NCI-H128 (cell line): ENCODE results near the gene OAS3.
"Not testable (repeated sequence)": the region's sequence is repeated elsewhere in the genome, so short reads cannot be mapped to it uniquely, and the experiment has no call there.

Source experiments
- DNase-seq: peaks from one replicate; lab custom pipeline; 2025; ENCODE audit not compliant: unreplicated experiment; lab: John Stamatoyannopoulos, UW

OAS3 gene

GRCh38 chr12:112980491-112981158, 42.4 kb downstream of the OAS3 start:
- no peak for DNase-seq

GRCh38 chr12:112985642-112986290, 47.5 kb downstream of the OAS3 start:
- no peak for DNase-seq

- DNase-seq, result no peak
Observed at GRCh38 chr12:112986291-112986800, 48.1 kb downstream of the OAS3 start.

GRCh38 chr12:112987561-112987960, 49.3 kb downstream of the OAS3 start:
- DNase-seq, result no peak

GRCh38 chr12:112988224-112988623, 50.0 kb downstream of the OAS3 start:
- DNase-seq, result no peak

- not testable (repeated sequence) for DNase-seq
Observed at GRCh38 chr12:112988823-112989385, 50.6 kb downstream of the OAS3 start.

- no peak for DNase-seq
Observed at GRCh38 chr12:112989806-112990205, 51.5 kb downstream of the OAS3 start.

GRCh38 chr12:112992541-112993398, 54.5 kb downstream of the OAS3 start:
- DNase-seq, result peak; percentile 29

GRCh38 chr12:112995008-112995407, 56.7 kb downstream of the OAS3 start:
- DNase-seq, result no peak

GRCh38 chr12:112996501-112996900, 58.2 kb downstream of the OAS3 start:
- DNase-seq, result no peak

GRCh38 chr12:112997506-112997905, 59.2 kb downstream of the OAS3 start:
- DNase-seq, result no peak

- DNase-seq, result no peak
Observed at GRCh38 chr12:112998987-112999767, 60.9 kb downstream of the OAS3 start.

GRCh38 chr12:113000433-113000832, 62.2 kb downstream of the OAS3 start:
- no peak for DNase-seq

GRCh38 chr12:113002155-113002554, 63.9 kb downstream of the OAS3 start:
- DNase-seq, result no peak

- DNase-seq, result no peak
Observed at GRCh38 chr12:113002676-113003075, 64.4 kb downstream of the OAS3 start.

GRCh38 chr12:113003636-113004035, 65.4 kb downstream of the OAS3 start:
- no peak for DNase-seq

- no peak for DNase-seq
Observed at GRCh38 chr12:113005762-113006161, 67.5 kb downstream of the OAS3 start.

GRCh38 chr12:113006206-113006605, 67.9 kb downstream of the OAS3 start:
- no peak for DNase-seq

GRCh38 chr12:113006641-113007040, 68.4 kb downstream of the OAS3 start:
- DNase-seq, result no peak

GRCh38 chr12:113007166-113007565, 68.9 kb downstream of the OAS3 start:
- no peak for DNase-seq

GRCh38 chr12:113010701-113011100, 72.4 kb downstream of the OAS3 start:
- no peak for DNase-seq
